Stomach (tissue), 9 donors: ENCODE results near the gene EP300. TPM values are rescaled to one million over a fixed set of nuclear protein-coding genes. Genes with fewer than 3 reads are reported as not detected.
"Not testable (repeated sequence)": the region's sequence is repeated elsewhere in the genome, so short reads cannot be mapped to it uniquely, and the experiment has no call there.

Experiments used
- DNase-seq, 2 donors: peaks; one replicate each; pipeline versions ENCODE4 v3.0.0 to v3.0.0-alpha.2; 2013 to 2019
- H3K27ac ChIP-seq, 5 donors: fragments of 200-600 bp in 4 of 5; sonication (generic) in 4 of 5; one replicate each; pipeline ENCODE4 v1.5.1; 2013 to 2019; ENCODE audit warnings: mild to moderate bottlenecking in 1 of 5, moderate library complexity in 1 of 5
- H3K27me3 ChIP-seq, 3 donors: fragments of 200-600 bp; sonication (generic); one replicate each; pipeline ENCODE4 v1.5.1; 2017 to 2019; ENCODE audit warnings: mixed run types in 1 of 3
- H3K36me3 ChIP-seq, 4 donors: fragments of 200-600 bp; sonication (generic); 1 replicate in 3 of 4; 2 replicates in 1 of 4; pipeline ENCODE4 v1.5.1; 2016 to 2019
- H3K4me1 ChIP-seq, 4 donors: fragments of 200-600 bp; sonication (generic); one replicate each; pipeline ENCODE4 v1.5.1; 2016 to 2019
- H3K4me3 ChIP-seq, 4 donors: fragments of 200-600 bp; sonication (generic) in 3 of 4; one replicate each; pipeline ENCODE4 v1.5.1; 2016 to 2019; ENCODE audit warnings: mild to moderate bottlenecking in 1 of 4
- H3K9me3 ChIP-seq, 4 donors: fragments of 200-600 bp; sonication (generic); one replicate each; pipeline ENCODE4 v1.5.1; 2016 to 2019
- EP300 ChIP-seq: sonication (generic); formaldehyde crosslinking; IDR thresholded peaks from one replicate; pipeline ENCODE4 v1.6.1; 2017; ENCODE audit warnings: antibody characterized with exemption
- POLR2A ChIP-seq, 4 donors: fragments of 450-650 bp; IDR thresholded peaks; one replicate each; pipeline ENCODE4 v1.6.1; 2016; ENCODE audit warnings: antibody characterized with exemption in 4 of 4, control low read depth in 2 of 4, mild to moderate bottlenecking in 1 of 4, moderate library complexity in 1 of 4
- POLR2AphosphoS5 ChIP-seq, 3 donors: sonication (generic); formaldehyde crosslinking; IDR thresholded peaks; one replicate each; pipeline ENCODE4 v1.6.1; 2016; ENCODE audit warnings: antibody characterized with exemption in 3 of 3
- WGBS, 5 donors: extraction: QIAGEN DNeasy Blood & Tissue Kit in 3 of 5; methylation state at CpG; one replicate each; pipeline versions ENCODE4 v1.1.5 to v1.1.7; 2013 to 2018; 5-methylcytosine and 5-hydroxymethylcytosine counted together
- intact Hi-C: fragments of 100-400 bp; cut with DNase I; formaldehyde crosslinking; loops from one replicate; pipeline ENCODE4 v1.15.1; 2023; ENCODE audit warnings: low total_unique reads
- polyA plus RNA-seq, 3 donors: library from polyadenylated mRNA; stranded (reverse); fragments of 200-250 nt; gene quantifications; one replicate each; pipeline ENCODE4 v1.2.3, GENCODE V29; 2013
- total RNA-seq, 5 donors: library from RNA; depleted of rRNA; stranded (reverse); fragments of >200 nt; gene quantifications; one replicate each; pipeline versions ENCODE4 v1.1.0 to v1.2.3, GENCODE V29; 2014 to 2016
- TF ChIP-seq, protein P1 (sequence below), 7 experiments: fragments of 450-650 bp in 4 of 7; fragments of 200-600 bp in 3 of 7; sonication (generic) in 3 of 7; IDR thresholded peaks; one replicate each; pipeline ENCODE4 v1.5.1; 2016 to 2019; ENCODE audit warnings: antibody characterized with exemption in 7 of 7, control low read depth in 2 of 7, mild to moderate bottlenecking in 1 of 7
- donor health status: healthy with polysubstance abuse.
- donor health status: Bipolar disorder and iron deficiency.
- donor health status: healthy.

The EP300 gene
- total and polyA plus RNA-seq, 8 donors, result 4.3 to 164 (median 81.5) TPM

DNA sequence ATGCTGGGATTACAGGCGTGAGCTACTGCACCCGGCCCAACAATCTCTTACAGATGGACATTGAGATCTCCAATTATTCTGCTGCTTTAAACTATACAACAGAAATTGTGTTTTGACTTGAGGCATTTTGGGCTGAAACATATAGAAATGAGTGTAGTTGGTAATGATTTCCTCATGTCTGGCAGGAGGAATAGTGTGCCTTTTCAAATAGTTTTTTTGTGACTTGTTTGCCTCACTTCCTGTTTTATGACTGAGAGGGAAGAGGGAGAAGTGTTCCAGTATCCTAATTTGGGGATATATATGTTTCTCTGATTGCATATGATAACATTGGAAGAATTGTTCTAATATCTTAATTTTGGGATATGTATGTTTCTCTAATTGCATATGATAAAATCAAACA lies 40.2 kb downstream of the EP300 start:
- Histone ChIP-seq H3K4me1 (no peaks in the 10 kb centered on the region), H3K27ac (no peak overlapping the region), H3K27me3 (no peaks in the 10 kb centered on the region), H3K36me3 (peaks cover 84 to 100% (median 99%) of the 10 kb centered on the region in 4 donors), H3K4me3 (no peak overlapping the region), H3K9me3 (no peaks in the 10 kb centered on the region)
- WGBS, 5 donors, result 84 to 97% (median 91%) methylated on average over 2 of the region's 2 CpGs
- DNase-seq, result no peak
- TF ChIP-seq EP300 (no peak), POLR2AphosphoS5 (IDR thresholded peaks at IDR 0.05) (no peak), POLR2A (IDR thresholded peaks at IDR 0.05) (no peak)
- TF ChIP-seq, protein P1, sequence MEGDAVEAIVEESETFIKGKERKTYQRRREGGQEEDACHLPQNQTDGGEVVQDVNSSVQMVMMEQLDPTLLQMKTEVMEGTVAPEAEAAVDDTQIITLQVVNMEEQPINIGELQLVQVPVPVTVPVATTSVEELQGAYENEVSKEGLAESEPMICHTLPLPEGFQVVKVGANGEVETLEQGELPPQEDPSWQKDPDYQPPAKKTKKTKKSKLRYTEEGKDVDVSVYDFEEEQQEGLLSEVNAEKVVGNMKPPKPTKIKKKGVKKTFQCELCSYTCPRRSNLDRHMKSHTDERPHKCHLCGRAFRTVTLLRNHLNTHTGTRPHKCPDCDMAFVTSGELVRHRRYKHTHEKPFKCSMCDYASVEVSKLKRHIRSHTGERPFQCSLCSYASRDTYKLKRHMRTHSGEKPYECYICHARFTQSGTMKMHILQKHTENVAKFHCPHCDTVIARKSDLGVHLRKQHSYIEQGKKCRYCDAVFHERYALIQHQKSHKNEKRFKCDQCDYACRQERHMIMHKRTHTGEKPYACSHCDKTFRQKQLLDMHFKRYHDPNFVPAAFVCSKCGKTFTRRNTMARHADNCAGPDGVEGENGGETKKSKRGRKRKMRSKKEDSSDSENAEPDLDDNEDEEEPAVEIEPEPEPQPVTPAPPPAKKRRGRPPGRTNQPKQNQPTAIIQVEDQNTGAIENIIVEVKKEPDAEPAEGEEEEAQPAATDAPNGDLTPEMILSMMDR (IDR thresholded peaks at IDR 0.05), result no peak
- intact Hi-C loops, result no loop called here

DNA sequence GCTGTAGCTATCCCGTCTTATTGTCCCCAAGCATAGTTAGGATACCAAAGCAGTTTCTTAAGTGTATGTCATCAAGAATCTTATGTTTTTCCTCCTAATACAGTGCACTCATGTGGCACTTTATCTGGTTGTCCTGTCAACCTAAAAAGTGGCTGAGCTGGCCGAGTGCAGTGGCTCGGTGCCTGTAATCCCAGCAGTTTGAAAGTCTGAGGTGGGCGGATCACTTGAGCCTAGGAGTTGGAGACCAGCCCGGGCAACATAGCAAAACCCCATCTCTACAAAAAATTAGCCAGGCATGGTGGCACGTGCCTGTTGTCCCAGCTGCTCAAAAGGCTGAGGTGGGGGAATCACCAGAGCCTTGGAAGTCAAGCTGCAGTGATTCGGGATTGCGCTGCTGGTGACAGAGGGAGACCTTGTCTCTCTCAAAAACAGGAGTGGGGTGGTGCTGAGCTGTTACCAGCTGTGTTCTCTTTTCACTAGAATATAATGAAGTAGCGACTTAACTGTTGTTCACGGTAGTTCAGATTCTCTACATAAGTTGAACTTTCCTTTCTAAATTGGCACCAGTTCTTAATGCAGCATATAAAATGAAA lies 48.1 kb downstream of the EP300 start:
- Histone ChIP-seq H3K9me3 (no peaks in the 10 kb centered on the region), H3K36me3 (peaks cover 87 to 100% (median 100%) of the 10 kb centered on the region in 4 donors), H3K27me3 (no peaks in the 10 kb centered on the region), H3K27ac (no peak overlapping the region), H3K4me3 (no peak overlapping the region), H3K4me1 (no peaks in the 10 kb centered on the region)
- intact Hi-C loops, result no loop called here
- TF ChIP-seq, protein P1 (IDR thresholded peaks at IDR 0.05), result no peak
- no peak for TF ChIP-seq EP300
- DNase-seq, result no peak
- WGBS, 5 donors, result 67 to 84% (median 75%) methylated on average over 10 of the region's 10 CpGs

DNA sequence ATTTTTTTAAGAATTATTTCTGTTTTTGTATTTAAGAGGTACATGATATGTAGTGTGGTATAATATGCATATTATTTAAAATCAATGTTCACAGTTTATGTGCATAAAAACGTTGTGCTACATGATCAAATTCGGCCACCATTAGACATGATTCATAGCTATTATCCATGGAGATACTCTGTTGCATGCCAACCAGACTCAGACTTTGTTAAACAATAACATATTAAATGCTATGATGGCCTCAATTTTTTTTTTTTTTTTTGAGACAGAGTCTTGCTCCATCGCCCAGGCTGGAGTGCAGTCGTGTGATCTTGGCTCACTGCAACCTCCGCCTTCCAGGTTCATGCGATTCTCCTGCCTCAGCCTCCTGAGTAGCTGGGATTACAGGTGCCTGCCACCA lies 53.5 kb downstream of the EP300 start:
- H3K4me3 ChIP-seq, H3K27ac ChIP-seq, intact Hi-C loops, H3K9me3 ChIP-seq, DNase-seq, H3K27me3 ChIP-seq, H3K4me1 ChIP-seq: not testable (repeated sequence)
- H3K36me3 ChIP-seq, result peaks cover 88 to 100% (median 100%) of the 10 kb centered on the region in 4 donors
- WGBS, 5 donors, result 88 to 94% (median 91%) methylated on average over 6 of the region's 6 CpGs

DNA sequence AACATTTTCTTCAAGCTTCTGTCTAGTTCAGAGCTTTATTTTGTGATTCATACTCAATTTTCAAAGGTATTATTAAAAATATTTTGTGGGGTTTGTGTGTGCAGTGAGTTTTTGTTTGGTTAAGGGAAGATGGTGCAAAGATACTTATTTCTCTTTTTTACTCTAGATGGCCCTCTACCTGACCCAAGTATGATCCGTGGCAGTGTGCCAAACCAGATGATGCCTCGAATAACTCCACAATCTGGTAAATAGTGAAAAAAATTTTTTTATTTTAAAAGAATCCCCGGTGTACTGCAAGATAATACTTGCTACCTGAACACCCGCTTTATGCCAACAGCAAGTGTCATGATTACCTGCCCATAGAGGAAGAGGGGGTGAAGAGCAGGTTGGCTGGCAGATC lies 54.2 kb downstream of the EP300 start:
- WGBS, 5 donors, result 65 to 75% (median 68%) methylated on average over 4 of the region's 4 CpGs
- no peak overlapping the region for H3K27ac ChIP-seq
- H3K27me3 ChIP-seq, result no peaks in the 10 kb centered on the region
- H3K4me3 ChIP-seq, result no peak overlapping the region
- H3K36me3 ChIP-seq, result peaks cover 87 to 100% (median 100%) of the 10 kb centered on the region in 4 donors
- intact Hi-C loops, result no loop called here
- no peaks in the 10 kb centered on the region for H3K4me1 ChIP-seq
- DNase-seq, result no peak
- TF ChIP-seq EP300 (no peak), POLR2AphosphoS5 (IDR thresholded peaks at IDR 0.05) (no peak), POLR2A (IDR thresholded peaks at IDR 0.05) (no peak)
- TF ChIP-seq, protein P1 (IDR thresholded peaks at IDR 0.05), result no peak
- H3K9me3 ChIP-seq, result no peaks in the 10 kb centered on the region

DNA sequence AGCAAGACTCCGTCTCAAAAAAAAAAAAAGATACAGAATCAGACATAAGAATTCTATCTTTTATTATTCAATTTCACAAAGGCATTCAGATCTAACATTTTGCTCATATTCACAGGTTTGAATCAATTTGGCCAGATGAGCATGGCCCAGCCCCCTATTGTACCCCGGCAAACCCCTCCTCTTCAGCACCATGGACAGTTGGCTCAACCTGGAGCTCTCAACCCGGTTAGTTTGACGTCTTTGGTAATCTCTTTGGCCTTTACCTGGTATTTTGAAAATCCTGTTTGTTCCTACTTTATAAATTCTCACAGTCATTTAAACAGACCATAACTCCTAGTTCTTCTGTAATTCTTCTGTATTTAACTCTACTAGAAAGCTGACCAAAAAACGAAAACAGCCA lies 55.3 kb downstream of the EP300 start:
- 84 to 89% (median 84%) methylated on average over 5 of the region's 5 CpGs for WGBS, 5 donors
- Histone ChIP-seq H3K27ac (no peak overlapping the region), H3K36me3 (peaks cover 87 to 100% (median 100%) of the 10 kb centered on the region in 4 donors), H3K9me3 (no peaks in the 10 kb centered on the region), H3K27me3 (no peaks in the 10 kb centered on the region), H3K4me3 (no peak overlapping the region), H3K4me1 (no peaks in the 10 kb centered on the region)
- DNase-seq, result no peak
- TF ChIP-seq POLR2AphosphoS5 (IDR thresholded peaks at IDR 0.05) (no peak), POLR2A (IDR thresholded peaks at IDR 0.05) (no peak), EP300 (no peak)
- TF ChIP-seq, protein P1 (IDR thresholded peaks at IDR 0.05), result no peak
- intact Hi-C loops, result no loop called here
